GM19099 (cell line): Measurements from ENCODE around the gene TSPY9.
"Not testable (repeated sequence)": the region's sequence is repeated elsewhere in the genome, so short reads cannot be mapped to it uniquely, and the experiment has no call there.

Source experiments
- POLR2A ChIP-seq: IDR thresholded peaks from 3 replicates; pipeline ENCODE4 v1.6.1; 2011; ENCODE audit warnings: low read depth; ENCODE audit not compliant: insufficient read length; ENCODE audit errors: extremely low read depth

The TSPY9 gene, protein sequence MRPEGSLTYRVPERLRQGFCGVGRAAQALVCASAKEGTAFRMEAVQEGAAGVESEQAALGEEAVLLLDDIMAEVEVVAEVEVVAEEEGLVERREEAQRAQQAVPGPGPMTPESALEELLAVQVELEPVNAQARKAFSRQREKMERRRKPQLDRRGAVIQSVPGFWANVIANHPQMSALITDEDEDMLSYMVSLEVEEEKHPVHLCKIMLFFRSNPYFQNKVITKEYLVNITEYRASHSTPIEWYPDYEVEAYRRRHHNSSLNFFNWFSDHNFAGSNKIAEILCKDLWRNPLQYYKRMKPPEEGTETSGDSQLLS

DNA sequence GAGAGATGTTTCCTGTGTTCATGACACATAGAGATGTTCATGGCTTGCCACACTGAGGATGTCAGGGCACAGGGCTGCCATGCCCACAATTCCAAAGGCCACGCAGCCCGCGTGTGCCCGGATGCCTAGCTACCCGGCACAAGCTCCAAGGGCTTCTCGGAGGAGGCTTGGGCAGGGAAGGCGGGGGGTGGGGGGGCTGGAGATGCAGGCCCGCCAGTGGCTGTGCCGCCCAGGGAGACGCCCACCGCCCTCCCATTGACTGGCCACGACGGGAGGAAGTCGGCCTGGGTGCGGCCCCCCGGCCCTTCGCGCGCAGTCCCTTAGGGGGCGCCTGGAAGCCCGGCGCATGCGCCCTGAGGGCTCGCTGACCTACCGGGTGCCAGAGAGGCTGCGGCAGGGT is at the start of gene TSPY9:
TSS of gene TSPY9 (plus strand) at position 301 of the 400 bp plus-strand sequence. CDS start at position 347, 46 bp downstream.
- TF ChIP-seq POLR2A: not testable (repeated sequence)

DNA sequence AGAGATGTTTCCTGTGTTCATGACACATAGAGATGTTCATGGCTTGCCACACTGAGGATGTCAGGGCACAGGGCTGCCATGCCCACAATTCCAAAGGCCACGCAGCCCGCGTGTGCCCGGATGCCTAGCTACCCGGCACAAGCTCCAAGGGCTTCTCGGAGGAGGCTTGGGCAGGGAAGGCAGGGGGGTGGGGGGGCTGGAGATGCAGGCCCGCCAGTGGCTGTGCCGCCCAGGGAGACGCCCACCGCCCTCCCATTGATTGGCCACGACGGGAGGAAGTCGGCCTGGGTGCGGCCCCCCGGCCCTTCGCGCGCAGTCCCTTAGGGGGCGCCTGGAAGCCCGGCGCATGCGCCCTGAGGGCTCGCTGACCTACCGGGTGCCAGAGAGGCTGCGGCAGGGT is 20.4 kb upstream of the TSPY9 start, which contains the start of gene TSPY1:
TSS of gene TSPY1 (plus strand) at position 301 of the 400 bp plus-strand sequence. CDS start at position 347, 46 bp downstream.
- not testable (repeated sequence) for TF ChIP-seq POLR2A

DNA sequence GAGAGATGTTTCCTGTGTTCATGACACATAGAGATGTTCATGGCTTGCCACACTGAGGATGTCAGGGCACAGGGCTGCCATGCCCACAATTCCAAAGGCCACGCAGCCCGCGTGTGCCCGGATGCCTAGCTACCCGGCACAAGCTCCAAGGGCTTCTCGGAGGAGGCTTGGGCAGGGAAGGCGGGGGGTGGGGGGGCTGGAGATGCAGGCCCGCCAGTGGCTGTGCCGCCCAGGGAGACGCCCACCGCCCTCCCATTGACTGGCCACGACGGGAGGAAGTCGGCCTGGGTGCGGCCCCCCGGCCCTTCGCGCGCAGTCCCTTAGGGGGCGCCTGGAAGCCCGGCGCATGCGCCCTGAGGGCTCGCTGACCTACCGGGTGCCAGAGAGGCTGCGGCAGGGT is 40.5 kb downstream of the TSPY9 start, which contains the start of gene TSPY10:
TSS of gene TSPY10 (plus strand) at position 301 of the 400 bp plus-strand sequence. CDS start at position 347, 46 bp downstream.
- TF ChIP-seq POLR2A: not testable (repeated sequence)
